HG03442 (cell line): Measurements from ENCODE around the gene VMP1.
"Not testable (repeated sequence)": the region's sequence is repeated elsewhere in the genome, so short reads cannot be mapped to it uniquely, and the experiment has no call there.

Experiments
- ATAC-seq: cut with Tn5 transposase; IDR thresholded peaks from one replicate; pipeline ENCODE4 v1.9.1; 2021; ENCODE audit warnings: mild to moderate bottlenecking, moderate library complexity; ENCODE audit not compliant: unreplicated experiment

VMP1 gene

DNA sequence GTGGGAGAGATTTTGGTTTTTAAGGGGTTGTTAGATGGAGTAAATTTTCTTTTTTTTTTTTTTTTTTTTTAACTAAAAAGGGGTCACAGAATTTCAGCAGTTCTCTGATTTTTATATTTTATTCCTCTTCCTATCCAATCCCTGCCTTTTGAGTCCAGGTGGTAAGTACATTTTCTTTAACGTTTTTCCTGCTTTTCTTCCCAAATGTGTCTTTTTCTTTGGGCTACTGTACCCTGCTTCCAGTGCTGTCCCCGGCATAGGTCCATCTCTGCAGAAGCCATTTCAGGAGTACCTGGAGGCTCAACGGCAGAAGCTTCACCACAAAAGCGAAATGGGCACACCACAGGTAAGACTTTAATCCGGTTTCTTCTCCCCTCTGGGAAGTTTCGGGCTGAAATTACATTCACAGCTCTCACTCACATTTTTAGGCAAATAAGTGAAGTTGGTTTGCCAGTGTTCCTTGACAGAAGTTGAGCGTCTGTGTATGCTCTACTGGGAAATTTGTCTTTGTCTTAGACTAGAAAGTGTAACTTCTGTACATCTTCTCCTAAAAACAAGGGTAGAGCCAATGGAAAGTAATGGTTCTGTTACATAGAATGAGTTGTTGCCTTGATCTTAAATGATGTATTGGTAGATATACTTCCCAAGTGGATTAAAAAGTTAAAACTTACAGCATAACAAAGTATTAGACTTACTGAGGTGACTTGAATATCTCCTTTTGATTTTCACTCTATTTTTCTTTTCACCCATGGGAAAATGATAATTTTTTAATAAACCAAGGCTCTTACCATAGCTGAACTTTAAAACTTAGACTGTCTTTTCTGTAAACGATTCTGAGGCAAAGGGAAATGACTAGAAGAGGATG lies 130.8 kb downstream of the VMP1 start:
- no peak for ATAC-seq

- no peak for ATAC-seq
Measured at GRCh38 chr17:59839651-59840328, 132.3 kb downstream of the VMP1 start.

DNA sequence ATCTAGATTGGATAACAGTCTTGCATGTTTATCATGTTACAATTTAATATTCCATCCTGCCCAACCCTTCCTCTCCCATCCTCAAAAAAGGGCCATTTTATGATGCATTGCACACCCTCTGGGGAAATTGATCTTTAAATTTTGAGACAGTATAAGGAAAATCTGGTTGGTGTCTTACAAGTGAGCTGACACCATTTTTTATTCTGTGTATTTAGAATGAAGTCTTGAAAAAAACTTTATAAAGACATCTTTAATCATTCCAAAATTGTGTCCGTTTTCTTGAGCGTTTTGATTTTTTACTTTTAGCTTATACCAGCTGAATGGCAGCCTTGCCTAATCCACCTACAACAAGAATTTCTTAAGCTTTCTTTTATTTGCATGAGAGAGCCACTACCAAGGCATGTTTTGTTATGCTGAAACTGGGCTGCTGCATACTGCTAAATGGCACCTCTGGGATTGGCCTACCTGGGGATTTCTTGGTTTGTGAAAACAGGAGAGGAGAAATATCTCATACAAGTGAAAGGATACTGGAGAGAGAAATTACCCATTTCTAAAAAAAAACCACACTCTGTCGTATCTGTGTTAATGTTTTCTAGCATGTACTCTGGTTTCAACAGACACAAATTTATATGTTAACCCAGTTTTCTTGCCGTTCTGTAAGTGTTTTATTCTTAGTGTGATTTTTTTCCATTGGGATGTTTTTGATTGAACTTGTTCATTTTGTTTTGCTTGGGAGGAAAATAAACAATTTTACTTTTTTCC lies 133.1 kb downstream of the VMP1 start:
- no peak for ATAC-seq

DNA sequence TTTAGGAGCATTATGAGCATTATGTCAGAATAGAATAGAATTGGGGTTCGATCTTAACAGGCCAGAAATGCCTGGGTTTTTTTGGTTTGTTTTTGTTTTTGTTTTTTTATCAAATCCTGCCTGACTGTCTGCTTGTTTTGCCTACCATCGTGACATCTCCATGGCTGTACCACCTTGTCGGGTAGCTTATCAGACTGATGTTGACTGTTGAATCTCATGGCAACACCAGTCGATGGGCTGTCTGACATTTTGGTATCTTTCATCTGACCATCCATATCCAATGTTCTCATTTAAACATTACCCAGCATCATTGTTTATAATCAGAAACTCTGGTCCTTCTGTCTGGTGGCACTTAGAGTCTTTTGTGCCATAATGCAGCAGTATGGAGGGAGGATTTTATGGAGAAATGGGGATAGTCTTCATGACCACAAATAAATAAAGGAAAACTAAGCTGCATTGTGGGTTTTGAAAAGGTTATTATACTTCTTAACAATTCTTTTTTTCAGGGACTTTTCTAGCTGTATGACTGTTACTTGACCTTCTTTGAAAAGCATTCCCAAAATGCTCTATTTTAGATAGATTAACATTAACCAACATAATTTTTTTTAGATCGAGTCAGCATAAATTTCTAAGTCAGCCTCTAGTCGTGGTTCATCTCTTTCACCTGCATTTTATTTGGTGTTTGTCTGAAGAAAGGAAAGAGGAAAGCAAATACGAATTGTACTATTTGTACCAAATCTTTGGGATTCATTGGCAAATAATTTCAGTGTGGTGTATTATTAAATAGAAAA lies 133.8 kb downstream of the VMP1 start:
- not testable (repeated sequence) for ATAC-seq

DNA sequence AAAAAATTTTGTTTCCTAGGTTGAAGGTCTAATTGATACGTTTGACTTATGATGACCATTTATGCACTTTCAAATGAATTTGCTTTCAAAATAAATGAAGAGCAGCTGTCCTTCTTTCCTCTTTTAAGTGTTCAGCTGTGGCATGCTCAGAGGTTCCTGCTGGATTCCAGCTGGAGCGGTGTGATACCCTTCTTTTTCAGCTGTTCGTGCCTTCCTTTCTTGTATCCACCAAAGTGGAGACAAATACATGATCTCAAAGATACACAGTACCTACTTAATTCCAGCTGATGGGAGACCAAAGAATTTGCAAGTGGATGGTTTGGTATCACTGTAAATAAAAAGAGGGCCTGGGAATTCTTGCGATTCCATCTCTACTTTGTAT lies 134.4 kb downstream of the VMP1 start:
- ATAC-seq, result not testable (repeated sequence)

DNA sequence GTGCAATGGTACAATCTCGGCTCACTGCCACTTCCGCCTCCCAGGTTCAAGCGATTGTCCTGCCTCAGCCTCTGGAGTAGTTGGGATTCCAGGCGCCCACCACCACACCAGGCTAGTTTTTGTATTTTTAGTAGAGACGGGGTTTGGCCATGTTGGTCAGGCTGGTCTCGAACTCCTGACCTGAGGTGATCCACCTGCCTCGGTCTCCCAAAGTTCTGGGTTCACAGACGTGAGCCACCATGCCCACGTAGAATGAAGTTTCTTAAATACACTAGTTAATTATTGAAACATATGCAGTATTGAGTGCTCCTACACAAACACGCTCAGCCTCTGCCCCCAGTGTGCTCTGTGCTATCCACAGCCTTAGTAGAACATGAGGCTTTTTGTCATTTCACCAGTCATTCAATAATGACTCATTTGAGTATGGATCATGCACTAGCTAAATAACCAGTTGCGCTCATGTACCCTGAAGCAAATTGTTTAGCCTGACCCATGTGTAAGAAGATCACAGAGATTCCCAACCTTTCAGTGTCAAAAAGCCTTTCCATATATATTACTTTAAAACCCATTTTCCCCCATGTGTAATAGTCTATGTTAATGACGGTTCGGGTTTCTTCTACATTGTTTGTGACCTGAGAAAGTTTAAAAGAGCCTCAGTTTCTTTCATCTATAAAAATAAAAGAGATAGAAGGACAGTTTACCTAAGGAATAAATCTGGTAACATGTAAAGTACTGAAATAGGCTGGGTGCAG lies 135.6 kb downstream of the VMP1 start:
- peak; percentile 31 for ATAC-seq

DNA sequence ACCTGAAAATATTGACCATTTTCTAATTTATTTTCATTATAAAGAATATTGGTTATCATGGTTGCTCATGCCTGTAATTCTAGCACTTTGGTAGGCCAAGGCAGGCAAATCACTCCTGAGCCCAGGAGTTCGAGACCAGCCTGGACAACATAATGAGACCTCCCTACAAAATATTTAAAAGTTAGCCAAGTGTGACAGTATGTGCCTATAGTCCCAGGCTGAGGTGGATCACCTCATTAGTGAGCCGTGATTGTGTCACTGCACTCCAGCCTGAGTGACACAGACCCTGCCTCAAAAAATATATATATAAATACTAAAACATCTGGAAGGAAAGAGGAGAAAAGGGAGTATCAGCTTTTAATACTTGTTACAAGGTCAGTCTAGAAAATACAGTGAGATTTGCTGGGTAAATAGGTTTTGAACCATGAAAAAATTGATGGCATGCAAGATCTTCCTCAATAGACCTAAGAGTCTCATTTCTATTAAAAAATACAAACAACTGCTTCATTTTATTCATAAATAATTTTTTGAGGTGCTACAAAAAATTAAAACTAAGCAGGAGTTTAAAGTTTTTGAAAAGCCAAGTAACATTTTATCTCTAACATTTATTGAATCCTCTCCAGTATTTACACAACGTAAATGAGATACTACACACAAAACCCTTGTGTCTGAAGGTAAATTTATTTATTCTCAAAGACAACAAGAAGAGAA lies 137.6 kb downstream of the VMP1 start:
- no peak for ATAC-seq

DNA sequence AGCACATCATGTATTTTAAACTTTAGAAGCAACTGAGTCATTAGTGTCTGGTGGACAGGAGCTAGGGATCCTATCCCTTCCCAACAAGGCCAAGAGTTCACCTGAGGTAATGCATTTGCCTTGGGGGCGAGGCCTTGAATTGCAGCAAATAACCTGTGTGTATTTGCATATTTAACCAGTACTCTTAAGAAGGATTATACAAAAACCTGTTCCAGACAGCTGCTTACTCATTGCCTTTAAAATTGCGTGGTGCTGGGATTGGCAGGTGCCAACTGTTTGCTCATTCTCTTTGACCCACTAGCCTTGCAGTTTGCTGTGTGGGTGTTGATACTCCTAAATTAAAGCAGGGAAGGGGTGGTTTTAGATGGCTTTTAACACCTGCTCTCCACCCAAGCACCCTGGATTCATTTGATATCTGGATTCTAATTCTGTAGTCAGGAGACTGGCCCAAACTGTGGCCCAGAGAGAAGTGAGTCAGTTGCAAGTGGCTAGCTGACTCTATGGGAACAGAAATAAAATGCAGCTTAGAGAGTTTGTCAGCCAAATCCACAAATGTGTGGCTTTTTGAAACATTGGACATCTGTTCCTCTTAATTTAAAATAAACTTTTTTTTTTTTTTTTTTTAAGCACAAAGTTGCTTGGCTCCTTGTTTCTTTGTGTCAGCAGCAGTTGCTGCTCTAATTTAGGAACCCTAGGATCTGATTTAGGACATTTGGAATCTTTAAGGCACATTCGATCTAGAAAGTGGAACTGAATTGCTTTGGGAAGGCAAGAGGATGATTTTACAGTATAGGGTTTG lies 138.3 kb downstream of the VMP1 start:
- ATAC-seq, result no peak

DNA sequence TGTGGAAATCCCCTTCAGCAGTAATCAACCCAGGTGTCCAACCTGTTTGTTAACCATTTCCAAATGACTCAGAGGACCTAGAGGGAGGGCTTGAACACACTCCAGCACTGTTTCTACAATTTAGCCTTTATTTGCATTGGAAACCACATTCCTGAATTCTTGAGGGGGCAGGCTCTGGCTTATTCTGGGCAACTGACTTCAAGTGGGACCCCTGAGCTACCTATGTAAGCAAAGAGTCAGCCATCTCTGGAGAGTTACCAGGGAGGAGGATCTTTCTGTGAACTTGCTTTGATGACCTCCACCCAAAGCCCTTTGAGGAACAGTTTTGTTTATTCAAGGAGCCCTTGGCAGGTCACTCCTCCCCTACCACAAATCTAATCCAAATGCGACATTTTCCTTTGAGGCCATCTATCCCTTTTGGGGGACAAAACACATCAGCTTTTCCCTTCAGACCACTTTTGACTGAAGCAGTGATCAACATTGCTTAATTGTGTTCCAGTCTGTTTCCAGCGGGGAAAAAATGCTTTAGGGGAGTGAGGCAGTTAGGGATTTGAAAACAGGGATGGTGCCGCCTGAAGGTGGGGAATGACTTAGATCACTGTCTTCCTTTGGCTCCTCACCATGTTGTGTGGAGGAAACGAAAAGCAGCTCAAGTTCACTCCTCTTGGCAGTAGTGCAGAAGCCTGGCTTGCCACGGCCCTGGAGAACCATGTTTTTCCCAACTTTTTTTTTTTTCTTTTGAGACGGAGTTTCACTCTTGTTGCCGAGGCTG lies 139.1 kb downstream of the VMP1 start:
- peak; percentile 40 for ATAC-seq

- no peak for ATAC-seq
Measured at GRCh38 chr17:59848385-59848668, 140.9 kb downstream of the VMP1 start.

- ATAC-seq, result no peak
Measured at GRCh38 chr17:59848778-59849177, 141.3 kb downstream of the VMP1 start.

DNA sequence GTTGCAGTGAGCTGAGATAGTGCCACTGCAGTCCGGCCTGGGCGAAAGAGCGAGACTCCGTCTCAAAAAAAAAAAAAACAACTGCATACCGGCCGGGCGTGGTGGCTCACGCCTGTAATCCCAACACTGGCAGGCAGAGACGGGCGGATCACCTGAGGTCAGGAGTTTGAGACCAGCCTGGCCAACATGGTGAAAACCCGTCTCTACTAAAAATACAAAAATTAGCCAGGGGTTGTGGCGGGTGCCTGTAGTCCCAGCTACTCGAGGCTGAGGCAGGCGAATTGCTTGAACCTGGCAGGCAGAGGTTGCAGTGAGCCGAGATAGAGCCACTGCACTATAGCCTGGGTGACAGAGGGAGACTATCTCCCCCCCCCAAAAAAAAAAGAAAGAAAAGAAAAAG lies 142.9 kb downstream of the VMP1 start:
- not testable (repeated sequence) for ATAC-seq

- no peak for ATAC-seq
Measured at GRCh38 chr17:59851439-59852375, 144.3 kb downstream of the VMP1 start.

- not testable (repeated sequence) for ATAC-seq
Measured at GRCh38 chr17:59852847-59853167, 145.4 kb downstream of the VMP1 start.

DNA sequence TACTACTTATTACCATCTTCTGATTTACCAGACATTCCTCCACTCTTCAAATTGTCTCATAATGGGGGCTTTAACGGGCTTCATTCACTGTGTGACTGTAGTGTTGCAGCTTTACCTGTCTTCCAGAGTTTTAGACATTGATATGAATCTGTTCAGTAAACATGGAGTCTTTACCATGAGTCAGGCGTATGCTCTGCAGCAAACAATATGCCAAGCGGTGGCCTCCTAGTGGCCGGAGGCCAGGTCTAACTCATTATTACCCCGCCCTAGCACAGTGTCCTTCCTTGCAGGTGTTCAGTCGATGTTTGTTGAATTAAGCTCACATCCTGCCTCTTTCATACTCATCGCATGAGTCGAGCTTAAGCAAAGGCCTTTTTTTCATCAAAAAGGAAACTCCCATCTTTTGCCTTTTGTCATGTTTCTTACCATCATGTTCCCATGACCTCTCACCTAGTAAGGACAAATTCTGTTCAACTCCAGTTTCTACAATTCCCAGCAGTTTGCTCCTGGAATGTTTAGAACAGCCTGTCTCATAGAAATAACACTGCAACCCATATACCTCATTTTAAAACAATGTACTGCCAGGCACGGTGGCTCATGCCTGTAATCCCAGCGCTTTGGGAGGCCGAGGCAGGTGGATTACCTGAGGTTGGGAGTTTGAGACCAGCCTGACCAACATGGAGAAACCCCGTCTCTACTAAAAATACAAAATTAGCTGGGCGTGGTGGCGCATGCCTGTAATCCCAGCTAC lies 145.9 kb downstream of the VMP1 start:
- no peak for ATAC-seq

GRCh38 chr17:59853919-59854729 lies 146.7 kb downstream of the VMP1 start:
- ATAC-seq, result not testable (repeated sequence)
